ENCODE data around the gene CAPN1. TPM values are rescaled to one million over a fixed set of nuclear protein-coding genes. Genes with fewer than 3 reads are reported as not detected.

The CAPN1 gene
- total RNA-seq, 1 donor from 2014 or later, result 74.6 TPM

DNA sequence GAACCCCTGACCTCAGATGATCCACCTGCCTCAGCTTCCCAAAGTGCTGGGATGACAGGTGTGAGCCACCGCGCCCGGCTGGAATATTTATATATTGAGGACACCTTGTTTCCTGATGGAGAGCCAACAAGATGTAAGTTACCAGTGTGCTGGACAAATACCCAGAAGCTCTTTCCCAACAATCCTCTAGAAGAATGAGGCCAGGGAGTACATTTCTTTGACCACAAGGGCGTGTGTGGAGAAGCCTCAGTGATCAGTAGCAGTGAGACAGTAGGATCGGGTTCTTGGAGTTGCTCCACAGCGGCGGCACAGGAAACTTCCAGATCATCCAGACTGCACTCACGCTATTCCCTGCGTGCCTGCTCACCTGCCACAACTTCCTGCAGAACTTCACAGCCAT lies 69.7 kb downstream of the CAPN1 start:
- Histone ChIP-seq H3K27ac (replicated peaks) (no peak overlapping the region), H3K4me3 (no peak overlapping the region), H3K9me3 (replicated peaks) (no peaks in the 10 kb centered on the region), H3K27me3 (ENCODE audit: low read depth) (no peaks in the 10 kb centered on the region), H3K36me3 (no peaks in the 10 kb centered on the region), H3K4me1 (no peaks in the 10 kb centered on the region)
- intact Hi-C loops (cut with micrococcal nuclease), result no loop called here
- TF ChIP-seq, protein P1, sequence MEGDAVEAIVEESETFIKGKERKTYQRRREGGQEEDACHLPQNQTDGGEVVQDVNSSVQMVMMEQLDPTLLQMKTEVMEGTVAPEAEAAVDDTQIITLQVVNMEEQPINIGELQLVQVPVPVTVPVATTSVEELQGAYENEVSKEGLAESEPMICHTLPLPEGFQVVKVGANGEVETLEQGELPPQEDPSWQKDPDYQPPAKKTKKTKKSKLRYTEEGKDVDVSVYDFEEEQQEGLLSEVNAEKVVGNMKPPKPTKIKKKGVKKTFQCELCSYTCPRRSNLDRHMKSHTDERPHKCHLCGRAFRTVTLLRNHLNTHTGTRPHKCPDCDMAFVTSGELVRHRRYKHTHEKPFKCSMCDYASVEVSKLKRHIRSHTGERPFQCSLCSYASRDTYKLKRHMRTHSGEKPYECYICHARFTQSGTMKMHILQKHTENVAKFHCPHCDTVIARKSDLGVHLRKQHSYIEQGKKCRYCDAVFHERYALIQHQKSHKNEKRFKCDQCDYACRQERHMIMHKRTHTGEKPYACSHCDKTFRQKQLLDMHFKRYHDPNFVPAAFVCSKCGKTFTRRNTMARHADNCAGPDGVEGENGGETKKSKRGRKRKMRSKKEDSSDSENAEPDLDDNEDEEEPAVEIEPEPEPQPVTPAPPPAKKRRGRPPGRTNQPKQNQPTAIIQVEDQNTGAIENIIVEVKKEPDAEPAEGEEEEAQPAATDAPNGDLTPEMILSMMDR (IDR thresholded peaks at IDR 0.05; ENCODE audit: borderline replicate concordance), result no peak
- DNase-seq, result no peak

DNA sequence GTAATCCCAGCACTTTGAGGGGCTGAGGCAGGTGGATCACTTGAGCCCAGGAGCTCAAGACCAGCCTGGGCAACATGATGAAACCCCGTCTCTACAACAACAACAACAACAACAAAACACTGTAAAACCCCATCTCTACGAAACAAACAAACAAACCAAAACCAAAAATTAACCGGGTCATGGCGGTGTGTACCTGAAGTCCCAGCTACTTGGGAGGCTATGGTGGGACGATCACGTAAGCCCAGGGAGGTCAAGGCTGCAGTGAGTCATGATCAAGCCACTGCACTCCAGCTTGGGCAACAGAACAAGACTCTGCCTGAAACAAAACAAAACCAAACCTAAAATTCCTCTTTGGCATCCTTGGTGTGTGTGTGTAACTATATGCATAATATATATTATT lies 73.0 kb downstream of the CAPN1 start:
- DNase-seq, result no peak
- TF ChIP-seq, protein P1 (IDR thresholded peaks at IDR 0.05; ENCODE audit: borderline replicate concordance), result no peak

DNA sequence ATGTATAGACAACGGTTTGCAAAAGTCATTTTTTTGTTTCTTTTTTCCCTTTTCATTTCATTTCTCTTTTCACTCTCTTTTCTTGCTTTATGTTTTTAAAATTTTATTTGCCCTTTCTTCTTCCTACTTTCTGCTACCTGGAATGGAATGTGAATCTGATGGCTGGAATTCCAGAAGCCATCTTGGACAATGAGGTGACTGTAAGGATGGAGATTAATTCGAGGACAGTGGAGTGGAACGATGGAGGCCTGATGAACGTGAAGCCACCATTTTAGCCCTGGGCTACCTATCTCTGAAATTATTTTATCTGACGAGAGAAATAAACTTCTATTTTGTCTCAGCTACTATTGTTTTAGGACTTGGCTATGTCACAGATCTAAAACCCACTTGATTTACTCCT lies 77.3 kb downstream of the CAPN1 start:
- TF ChIP-seq, protein P1 (IDR thresholded peaks at IDR 0.05; ENCODE audit: borderline replicate concordance), result no peak
- Histone ChIP-seq H3K27ac (replicated peaks) (no peak overlapping the region), H3K27me3 (ENCODE audit: low read depth) (no peaks in the 10 kb centered on the region), H3K36me3 (no peaks in the 10 kb centered on the region), H3K4me1 (peaks cover 25% of the 10 kb centered on the region), H3K4me3 (no peak overlapping the region), H3K9me3 (replicated peaks) (no peaks in the 10 kb centered on the region)
- intact Hi-C loops (cut with micrococcal nuclease), result no loop called here
- DNase-seq, result no peak

More for the DNA sequence above, 73.0 kb downstream of the CAPN1 start:
- Histone ChIP-seq H3K9me3 (replicated peaks) (no peaks in the 10 kb centered on the region), H3K36me3 (no peaks in the 10 kb centered on the region), H3K4me3 (no peak overlapping the region), H3K27me3 (ENCODE audit: low read depth) (no peaks in the 10 kb centered on the region), H3K27ac (replicated peaks) (no peak overlapping the region), H3K4me1 (no peaks in the 10 kb centered on the region)
- intact Hi-C loops (cut with micrococcal nuclease), result no loop called here

DNA sequence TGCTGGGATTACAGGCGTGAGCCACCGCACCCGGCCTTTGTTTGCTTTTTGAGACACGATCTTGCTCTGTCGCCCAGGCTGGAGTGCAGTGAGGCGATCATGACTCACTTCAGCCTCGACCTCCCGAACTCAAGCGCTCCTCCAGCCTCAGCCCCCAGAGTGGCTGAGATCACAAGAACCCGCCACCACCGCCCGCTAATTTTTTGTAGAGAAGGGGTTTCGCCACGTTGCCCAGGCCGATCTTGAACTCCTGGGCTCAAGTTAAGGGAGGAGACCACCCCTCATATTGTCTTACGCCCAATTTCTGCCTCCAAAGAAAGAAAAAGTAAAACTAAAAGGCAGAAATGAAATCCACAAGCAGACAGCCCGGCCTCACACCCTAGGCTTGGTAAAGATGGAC lies 78.6 kb downstream of the CAPN1 start:
- no peaks in the 10 kb centered on the region for H3K27me3 ChIP-seq (ENCODE audit: low read depth)
- peaks cover 25% of the 10 kb centered on the region for H3K4me1 ChIP-seq
- intact Hi-C loops (cut with micrococcal nuclease), result no loop called here
- no peak for DNase-seq
- TF ChIP-seq, protein P1 (IDR thresholded peaks at IDR 0.05; ENCODE audit: borderline replicate concordance), result no peak
- H3K27ac ChIP-seq (replicated peaks), result no peak overlapping the region
- H3K36me3 ChIP-seq, result no peaks in the 10 kb centered on the region
- H3K4me3 ChIP-seq, result no peak overlapping the region
- no peaks in the 10 kb centered on the region for H3K9me3 ChIP-seq (replicated peaks)

DNA sequence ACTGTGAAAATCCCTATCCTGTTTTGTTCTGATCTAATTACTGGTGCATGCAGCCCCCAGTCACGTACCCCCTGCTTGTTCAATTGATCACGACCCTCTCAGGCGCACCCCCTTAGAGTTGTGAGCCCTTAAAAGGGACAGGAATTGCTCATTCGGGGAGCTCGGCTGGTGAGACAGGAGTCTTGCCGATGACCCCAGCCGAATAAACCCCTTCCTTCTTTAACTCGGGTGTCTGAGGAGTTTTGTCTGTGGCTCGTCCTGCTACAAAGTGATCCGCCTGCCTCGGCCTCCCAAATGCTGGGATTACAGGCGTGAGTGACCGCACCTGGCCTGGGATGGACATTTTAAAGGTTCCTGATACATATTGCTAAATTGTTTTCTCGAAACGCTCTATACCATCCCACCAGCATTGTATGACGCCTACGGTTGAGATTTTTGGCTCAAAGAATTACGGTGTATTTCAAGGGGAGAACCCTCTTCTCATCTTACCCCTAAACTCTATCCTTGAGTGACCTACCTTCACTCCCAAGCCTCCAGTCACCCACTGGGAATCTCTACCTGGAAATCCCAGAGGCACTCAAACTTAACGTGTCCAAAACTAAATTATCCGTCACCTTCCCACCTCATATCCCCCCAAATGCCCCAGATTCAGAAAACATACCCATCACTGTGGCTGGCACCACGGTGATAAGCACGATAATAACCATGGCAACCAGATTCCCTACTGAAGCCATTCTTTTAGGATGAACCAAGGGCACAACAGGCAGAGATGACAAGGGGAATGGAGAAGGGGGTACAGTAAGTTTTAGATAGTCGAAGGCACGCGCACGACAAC lies 79.2 kb downstream of the CAPN1 start:
- no peak for DNase-seq
- H3K27ac ChIP-seq (replicated peaks), result peak overlapping the region; percentile 95
- no peaks in the 10 kb centered on the region for H3K9me3 ChIP-seq (replicated peaks)
- peaks cover 25% of the 10 kb centered on the region for H3K4me1 ChIP-seq
- no peaks in the 10 kb centered on the region for H3K27me3 ChIP-seq (ENCODE audit: low read depth)
- intact Hi-C loops (cut with micrococcal nuclease), result no loop called here
- H3K4me3 ChIP-seq, result peak overlapping the region; percentile 86
- H3K36me3 ChIP-seq, result no peaks in the 10 kb centered on the region
- TF ChIP-seq, protein P1 (IDR thresholded peaks at IDR 0.05; ENCODE audit: borderline replicate concordance), result no peak

Other genes with a start within 250 kb of the CAPN1 start
- not detected for gene GPHA2, start 246.0 kb upstream of the CAPN1 start, total RNA-seq
- not detected for gene MAJIN, start 209.8 kb upstream of the CAPN1 start, total RNA-seq
- 1.3 TPM for gene BATF2, start 185.0 kb upstream of the CAPN1 start, total RNA-seq
- 128 TPM for gene ARL2, start 167.8 kb upstream of the CAPN1 start, total RNA-seq
- gene SNX15, start 154.5 kb upstream of the CAPN1 start, total RNA-seq, result 15.7 TPM
- 5.6 TPM for gene SAC3D1, start 140.7 kb upstream of the CAPN1 start, total RNA-seq
- gene NAALADL1, start 123.4 kb upstream of the CAPN1 start, total RNA-seq, result 4.8 TPM
- gene CDCA5, start 97.9 kb upstream of the CAPN1 start, total RNA-seq, result 1.3 TPM
- gene ZFPL1, start 97.7 kb upstream of the CAPN1 start, total RNA-seq, result 23.1 TPM
- gene VPS51, start 85.7 kb upstream of the CAPN1 start, total RNA-seq, result 92.2 TPM
- 56.7 TPM for gene TM7SF2, start 70.1 kb upstream of the CAPN1 start, total RNA-seq
- gene ZNHIT2, start 64.2 kb upstream of the CAPN1 start, total RNA-seq, result 6.1 TPM
- gene FAU, start 59.8 kb upstream of the CAPN1 start, total RNA-seq, result 629 TPM
- 32.1 TPM for gene MRPL49, start 59.6 kb upstream of the CAPN1 start, total RNA-seq
- gene SYVN1, start 47.4 kb upstream of the CAPN1 start, total RNA-seq, result 25.6 TPM
- not detected for gene SPDYC, start 11.7 kb upstream of the CAPN1 start, total RNA-seq
- gene POLA2, start 80.0 kb downstream of the CAPN1 start, total RNA-seq, result 3.8 TPM
- gene CDC42EP2, start 132.9 kb downstream of the CAPN1 start, total RNA-seq, result 11.3 TPM
- gene DPF2, start 151.9 kb downstream of the CAPN1 start, total RNA-seq, result 40.6 TPM
- 0.44 TPM for gene TIGD3, start 172.8 kb downstream of the CAPN1 start, total RNA-seq
- gene SLC25A45, start 200.7 kb downstream of the CAPN1 start, total RNA-seq, result 5.0 TPM
- 8.4 TPM for gene FRMD8, start 204.7 kb downstream of the CAPN1 start, total RNA-seq
- gene NEAT1, start 240.9 kb downstream of the CAPN1 start, total RNA-seq, result 405 TPM

Measured in left ventricle myocardium inferior (tissue), 1 donor.